NCI-H2171 (cell line): ENCODE results near the gene CDYL2.

ENCODE experiments used
- DNase-seq: peaks from one replicate; lab custom pipeline; 2025; lab: John Stamatoyannopoulos, UW

CDYL2 gene

GRCh38 chr16:80592273-80592672 lies 212.1 kb downstream of the CDYL2 start:
- no peak for DNase-seq

GRCh38 chr16:80591071-80591915 lies 213.1 kb downstream of the CDYL2 start:
- DNase-seq = peak; percentile 41

GRCh38 chr16:80587071-80587470 lies 217.3 kb downstream of the CDYL2 start:
- no peak for DNase-seq

GRCh38 chr16:80586476-80586875 lies 217.9 kb downstream of the CDYL2 start:
- DNase-seq = no peak

- no peak for DNase-seq
Measured at GRCh38 chr16:80585764-80586163, 218.6 kb downstream of the CDYL2 start.

- DNase-seq = no peak
Measured at GRCh38 chr16:80583466-80583865, 220.9 kb downstream of the CDYL2 start.

GRCh38 chr16:80580109-80580832 lies 224.1 kb downstream of the CDYL2 start:
- DNase-seq = no peak

- DNase-seq = no peak
Measured at GRCh38 chr16:80577485-80578280, 226.7 kb downstream of the CDYL2 start.

GRCh38 chr16:80576343-80576912 lies 228.0 kb downstream of the CDYL2 start:
- DNase-seq = no peak

- DNase-seq = peak; percentile 25
Measured at GRCh38 chr16:80573700-80574120, 230.7 kb downstream of the CDYL2 start.

- no peak for DNase-seq
Measured at GRCh38 chr16:80570106-80570478, 234.3 kb downstream of the CDYL2 start.

GRCh38 chr16:80569440-80570105 lies 234.8 kb downstream of the CDYL2 start:
- no peak for DNase-seq

GRCh38 chr16:80564394-80564793 lies 240.0 kb downstream of the CDYL2 start:
- no peak for DNase-seq

GRCh38 chr16:80563066-80563465 lies 241.3 kb downstream of the CDYL2 start:
- no peak for DNase-seq

- no peak for DNase-seq
Measured at GRCh38 chr16:80559369-80559768, 245.0 kb downstream of the CDYL2 start.

GRCh38 chr16:80557037-80557436 lies 247.4 kb downstream of the CDYL2 start:
- no peak for DNase-seq

GRCh38 chr16:80556481-80556880 lies 247.9 kb downstream of the CDYL2 start:
- no peak for DNase-seq

GRCh38 chr16:80554033-80554432 lies 250.4 kb downstream of the CDYL2 start:
- no peak for DNase-seq

- DNase-seq = no peak
Measured at GRCh38 chr16:80552277-80552676, 252.1 kb downstream of the CDYL2 start.
